Activated naive CD4-positive, alpha-beta T cell treated with Interleukin-2 at 50 U/mL for 16 hours (primary cell): ENCODE data around the gene SPACA4.

Experiments used
- DNase-seq: peaks from one replicate; pipeline ENCODE4 v3.0.0-alpha.2; 2020

The SPACA4 gene

GRCh38 chr19:48635966-48636858 is 29.7 kb downstream of the SPACA4 start:
- DNase-seq, result peak; percentile 25

GRCh38 chr19:48636859-48637448 is 30.4 kb downstream of the SPACA4 start, which contains the start of gene DBP:
Gene DBP, minus strand, starts transcription at chr19:48637379. Its CDS starts 385 bp downstream, at chr19:48636994.
- DNase-seq, result no peak

- DNase-seq, result peak; percentile 100
Measured at GRCh38 chr19:48637449-48637947, 31.0 kb downstream of the SPACA4 start.

- peak; percentile 80 for DNase-seq
Measured at GRCh38 chr19:48637948-48638830, 31.6 kb downstream of the SPACA4 start.

- no peak for DNase-seq
Measured at GRCh38 chr19:48638831-48639381, 32.4 kb downstream of the SPACA4 start.

GRCh38 chr19:48639483-48640375 is 33.2 kb downstream of the SPACA4 start:
- no peak for DNase-seq

- no peak for DNase-seq
Measured at GRCh38 chr19:48641850-48642249, 35.3 kb downstream of the SPACA4 start.

- DNase-seq, result no peak
Measured at GRCh38 chr19:48642862-48643261, 36.3 kb downstream of the SPACA4 start.

GRCh38 chr19:48644355-48644754 is 37.8 kb downstream of the SPACA4 start:
- DNase-seq, result no peak

GRCh38 chr19:48644839-48645619 is 38.5 kb downstream of the SPACA4 start:
- peak; percentile 74 for DNase-seq

- DNase-seq, result no peak
Measured at GRCh38 chr19:48645620-48646000, 39.1 kb downstream of the SPACA4 start.

- peak; percentile 92 for DNase-seq
Measured at GRCh38 chr19:48646001-48646721, 39.6 kb downstream of the SPACA4 start, which contains the start of gene CA11. Gene CA11, minus strand, starts transcription at chr19:48646187. Its CDS starts 555 bp downstream, at chr19:48645632.

GRCh38 chr19:48646722-48647216 is 40.2 kb downstream of the SPACA4 start:
- no peak for DNase-seq

- DNase-seq, result no peak
Measured at GRCh38 chr19:48648134-48648533, 41.6 kb downstream of the SPACA4 start.

GRCh38 chr19:48650974-48651682 is 44.6 kb downstream of the SPACA4 start:
- DNase-seq, result no peak

GRCh38 chr19:48651683-48652048 is 45.1 kb downstream of the SPACA4 start:
- DNase-seq, result no peak

GRCh38 chr19:48654299-48655059 is 47.9 kb downstream of the SPACA4 start:
- no peak for DNase-seq

GRCh38 chr19:48656840-48657474 is 50.4 kb downstream of the SPACA4 start:
- no peak for DNase-seq
